ENCODE data around the gene KCNQ1. TPM values are rescaled to one million over a fixed set of nuclear protein-coding genes. Genes with fewer than 3 reads are reported as not detected.

KCNQ1 gene
- total and polyA plus RNA-seq, 2 donors (not counting 3 experiments of a cell fraction or from before 2014, with no cell fraction given): 0.07 to 0.09 TPM

- DNase-seq (ENCODE audit: low read depth, low spot score): no peak
- Histone ChIP-seq H3K36me3 (ENCODE audit: control insufficient read depth in 2 of 2, extremely low read depth in 1 of 2, insufficient read depth in 2 of 2, low read length in 2 of 2) (peaks cover 0 to 18% of the 10 kb centered on the region in 2 experiments), H2AFZ (ENCODE audit: low read depth, low read length) (no peak overlapping the region), H3K27me3 (ENCODE audit: control insufficient read depth in 2 of 2, insufficient read depth in 2 of 2, low read length in 2 of 2) (no peaks in the 10 kb centered on the region), H3K4me2 (ENCODE audit: insufficient read depth, low read length) (no peak overlapping the region), H3K4me1 (ENCODE audit: control insufficient read depth, extremely low read depth, insufficient read depth, low read length) (peaks cover 18% of the 10 kb centered on the region), H3K9ac (replicated peaks; ENCODE audit: extremely low read depth, insufficient read depth, low read length) (no peak overlapping the region), H3K4me3 (replicated peaks in 1 of 3; ENCODE audit: insufficient read depth in 1 of 3, low read depth in 1 of 3, low read length in 3 of 3) (no peak overlapping the region), H3K27ac (ENCODE audit: insufficient read depth, low read depth, low read length) (no peak overlapping the region), H3K9me1 (replicated peaks; ENCODE audit: control insufficient read depth, extremely low read depth, insufficient read depth, low read length) (no peaks in the 10 kb centered on the region), H3K9me3 (replicated peaks; ENCODE audit: control insufficient read depth, insufficient read depth, low read length) (no peaks in the 10 kb centered on the region), H3K79me2 (ENCODE audit: control insufficient read depth, insufficient read depth, low read length) (peaks cover 17% of the 10 kb centered on the region), H4K20me1 (replicated peaks; ENCODE audit: control insufficient read depth, extremely low read depth, insufficient read depth, low read length) (no peaks in the 10 kb centered on the region)
- dilution Hi-C loops (cut with MboI; ENCODE audit: extremely low pct_ligation_motif_present, low sequenced_read_pairs) (no loop called here), intact Hi-C loops (cut with micrococcal nuclease) (no loop called here)
- ChIA-PET POLR2A (no interaction called here), CTCF (interaction anchor here (1.0 to 5.0 kb wide), 3 partner anchors 17 to 98 kb away, joined by 4 to 42 read pairs (median 13); no protein-coding TSS in a partner anchor)
- no TSS peak for BruUV-seq (replicated peaks)
- no peak for FAIRE-seq
- TF ChIP-seq, protein P1, sequence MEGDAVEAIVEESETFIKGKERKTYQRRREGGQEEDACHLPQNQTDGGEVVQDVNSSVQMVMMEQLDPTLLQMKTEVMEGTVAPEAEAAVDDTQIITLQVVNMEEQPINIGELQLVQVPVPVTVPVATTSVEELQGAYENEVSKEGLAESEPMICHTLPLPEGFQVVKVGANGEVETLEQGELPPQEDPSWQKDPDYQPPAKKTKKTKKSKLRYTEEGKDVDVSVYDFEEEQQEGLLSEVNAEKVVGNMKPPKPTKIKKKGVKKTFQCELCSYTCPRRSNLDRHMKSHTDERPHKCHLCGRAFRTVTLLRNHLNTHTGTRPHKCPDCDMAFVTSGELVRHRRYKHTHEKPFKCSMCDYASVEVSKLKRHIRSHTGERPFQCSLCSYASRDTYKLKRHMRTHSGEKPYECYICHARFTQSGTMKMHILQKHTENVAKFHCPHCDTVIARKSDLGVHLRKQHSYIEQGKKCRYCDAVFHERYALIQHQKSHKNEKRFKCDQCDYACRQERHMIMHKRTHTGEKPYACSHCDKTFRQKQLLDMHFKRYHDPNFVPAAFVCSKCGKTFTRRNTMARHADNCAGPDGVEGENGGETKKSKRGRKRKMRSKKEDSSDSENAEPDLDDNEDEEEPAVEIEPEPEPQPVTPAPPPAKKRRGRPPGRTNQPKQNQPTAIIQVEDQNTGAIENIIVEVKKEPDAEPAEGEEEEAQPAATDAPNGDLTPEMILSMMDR (IDR thresholded peaks at IDR 0.05; ENCODE audit: extremely low read depth in 1 of 2, insufficient read depth in 1 of 2, low read depth in 1 of 2, low read length in 2 of 2): no peak
- TF ChIP-seq GATA2 (IDR thresholded peaks at IDR 0.05; ENCODE audit: insufficient read depth, insufficient read length, low read depth, low read length): no peak
These were observed 41.7 kb upstream of the KCNQ1 start for GRCh38 chr11:2402890-2403645.

GRCh38 chr11:2404735-2405196 is 40.0 kb upstream of the KCNQ1 start:
- FAIRE-seq: no peak

More at GRCh38 chr11:2404735-2405196, 40.0 kb upstream of the KCNQ1 start:
- Histone ChIP-seq H4K20me1 (replicated peaks; ENCODE audit: control insufficient read depth, extremely low read depth, insufficient read depth, low read length) (no peaks in the 10 kb centered on the region), H3K9me1 (replicated peaks; ENCODE audit: control insufficient read depth, extremely low read depth, insufficient read depth, low read length) (no peaks in the 10 kb centered on the region), H3K9me3 (replicated peaks; ENCODE audit: control insufficient read depth, insufficient read depth, low read length) (no peaks in the 10 kb centered on the region), H3K27ac (ENCODE audit: insufficient read depth, low read depth, low read length) (no peak overlapping the region), H3K9ac (replicated peaks; ENCODE audit: extremely low read depth, insufficient read depth, low read length) (no peak overlapping the region), H2AFZ (ENCODE audit: low read depth, low read length) (no peak overlapping the region), H3K4me2 (ENCODE audit: insufficient read depth, low read length) (no peak overlapping the region), H3K27me3 (ENCODE audit: control insufficient read depth in 2 of 2, insufficient read depth in 2 of 2, low read length in 2 of 2) (peaks cover 0 to 4% of the 10 kb centered on the region in 2 experiments), H3K4me1 (ENCODE audit: control insufficient read depth, extremely low read depth, insufficient read depth, low read length) (peaks cover 11% of the 10 kb centered on the region), H3K79me2 (ENCODE audit: control insufficient read depth, insufficient read depth, low read length) (peaks cover 17% of the 10 kb centered on the region), H3K4me3 (replicated peaks in 1 of 3; ENCODE audit: insufficient read depth in 1 of 3, low read depth in 1 of 3, low read length in 3 of 3) (no peak overlapping the region), H3K36me3 (ENCODE audit: control insufficient read depth in 2 of 2, extremely low read depth in 1 of 2, insufficient read depth in 2 of 2, low read length in 2 of 2) (peaks cover 0 to 18% of the 10 kb centered on the region in 2 experiments)
- dilution Hi-C loops (cut with MboI; ENCODE audit: extremely low pct_ligation_motif_present, low sequenced_read_pairs) (no loop called here), intact Hi-C loops (cut with micrococcal nuclease) (no loop called here)
- CTCF ChIA-PET: interaction anchor here (3.3 kb wide), 1 partner anchor 15 kb away, joined by 13 read pairs; no protein-coding TSS in a partner anchor
- no TSS peak for BruUV-seq (replicated peaks)
- DNase-seq (ENCODE audit: low read depth, low spot score): no peak
- TF ChIP-seq POLR2AphosphoS5 (IDR thresholded peaks at IDR 0.05; ENCODE audit: insufficient read depth, low read depth, low read length) (no peak), MYC (IDR thresholded peaks at IDR 0.05; ENCODE audit: low read depth, low read length) (no peak), FOS (IDR thresholded peaks at IDR 0.05; ENCODE audit: borderline replicate concordance, insufficient read depth, low read length) (no peak), JUN (IDR thresholded peaks at IDR 0.05; ENCODE audit: borderline replicate concordance, insufficient read depth, insufficient read length, low read depth) (no peak), GATA2 (IDR thresholded peaks at IDR 0.05; ENCODE audit: insufficient read depth, insufficient read length, low read depth, low read length) (no peak), EZH2 (IDR thresholded peaks at IDR 0.05; ENCODE audit: borderline replicate concordance, low read depth, low read length, severe bottlenecking) (no peak), POLR2A (IDR thresholded peaks at IDR 0.05; ENCODE audit: low read depth, low read length) (no peak)
- TF ChIP-seq, protein P1 (IDR thresholded peaks at IDR 0.05; ENCODE audit: extremely low read depth in 1 of 2, insufficient read depth in 1 of 2, low read depth in 1 of 2, low read length in 2 of 2): no peak
- TF ChIP-seq, protein P2, sequence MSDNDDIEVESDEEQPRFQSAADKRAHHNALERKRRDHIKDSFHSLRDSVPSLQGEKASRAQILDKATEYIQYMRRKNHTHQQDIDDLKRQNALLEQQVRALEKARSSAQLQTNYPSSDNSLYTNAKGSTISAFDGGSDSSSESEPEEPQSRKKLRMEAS (IDR thresholded peaks at IDR 0.05; ENCODE audit: insufficient read depth, insufficient read length): no peak
- POLR2A ChIA-PET: no interaction called here
